HG02571 (cell line): Measurements from ENCODE around the gene HERC2.
"Not testable (repeated sequence)": the region's sequence is repeated elsewhere in the genome, so short reads cannot be mapped to it uniquely, and the experiment has no call there.

ENCODE experiments used
- ATAC-seq: cut with Tn5 transposase; IDR thresholded peaks from one replicate; pipeline ENCODE4 v1.9.1; 2021; ENCODE audit warnings: mild to moderate bottlenecking, moderate library complexity; ENCODE audit not compliant: unreplicated experiment

HERC2 gene

DNA sequence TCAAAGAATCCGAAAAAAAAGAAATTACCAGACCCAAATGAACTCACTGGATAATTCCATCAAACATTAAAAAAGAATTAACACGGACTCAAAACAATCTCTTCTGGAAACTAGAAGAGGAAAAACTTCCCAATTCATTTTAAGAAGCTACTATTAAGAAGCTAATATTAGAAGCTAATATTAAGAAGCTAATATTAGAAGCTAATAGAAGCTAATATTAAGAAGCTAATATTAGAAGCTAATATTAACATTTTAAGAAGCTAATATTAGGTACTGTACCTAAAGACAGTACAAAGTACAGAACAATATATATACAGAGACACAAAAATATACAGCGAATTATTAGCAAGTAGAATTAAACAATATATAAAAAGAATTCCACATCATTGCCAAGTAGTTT lies 35.9 kb downstream of the HERC2 start:
- no peak for ATAC-seq

GRCh38 chr15:28281876-28282275 lies 40.1 kb downstream of the HERC2 start:
- no peak for ATAC-seq

GRCh38 chr15:28274635-28275034 lies 47.3 kb downstream of the HERC2 start:
- ATAC-seq: no peak

GRCh38 chr15:28273873-28274610 lies 47.9 kb downstream of the HERC2 start:
- no peak for ATAC-seq

- no peak for ATAC-seq
Measured at GRCh38 chr15:28273468-28273867, 48.5 kb downstream of the HERC2 start.

- no peak for ATAC-seq
Measured at GRCh38 chr15:28272587-28272986, 49.4 kb downstream of the HERC2 start.

GRCh38 chr15:28271697-28272260 lies 50.2 kb downstream of the HERC2 start:
- no peak for ATAC-seq

GRCh38 chr15:28269097-28269496 lies 52.9 kb downstream of the HERC2 start:
- no peak for ATAC-seq

- no peak for ATAC-seq
Measured at GRCh38 chr15:28267727-28268126, 54.3 kb downstream of the HERC2 start.

DNA sequence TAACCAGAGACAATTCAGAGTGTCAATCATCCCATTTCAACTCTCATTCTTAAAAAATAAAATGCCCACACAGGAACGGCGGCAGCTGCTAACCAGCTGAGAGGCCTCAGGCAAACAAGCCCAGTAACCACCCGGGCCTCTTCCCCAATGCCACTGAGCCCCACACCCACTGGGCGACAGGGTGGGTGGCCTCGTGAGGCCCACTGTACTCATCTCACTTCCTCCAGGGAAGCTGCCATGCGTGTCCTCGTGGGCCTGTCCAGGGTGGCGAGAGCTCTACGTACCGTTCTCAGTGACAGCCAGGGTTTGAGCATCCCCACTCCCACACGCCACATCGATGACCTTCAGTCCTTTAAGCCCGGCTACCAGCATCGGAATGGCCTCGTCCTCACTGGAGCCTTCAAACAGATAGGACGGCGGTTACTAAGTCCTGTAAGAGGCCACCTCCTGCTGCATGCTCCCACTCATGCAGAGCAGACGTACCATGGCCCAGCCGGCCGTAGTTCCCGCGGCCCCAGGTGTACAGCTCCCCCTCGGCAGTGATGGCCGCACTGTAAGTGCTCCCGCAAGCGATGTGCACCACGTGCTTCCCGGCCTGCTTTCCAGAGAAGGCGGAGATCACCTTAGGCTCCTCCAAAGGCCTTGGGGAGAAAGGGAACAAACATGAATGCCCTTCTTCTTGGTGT lies 56.5 kb downstream of the HERC2 start:
- no peak for ATAC-seq

GRCh38 chr15:28264166-28264565 lies 57.8 kb downstream of the HERC2 start:
- no peak for ATAC-seq

- no peak for ATAC-seq
Measured at GRCh38 chr15:28262438-28262837, 59.5 kb downstream of the HERC2 start.

- ATAC-seq: no peak
Measured at GRCh38 chr15:28260722-28261121, 61.3 kb downstream of the HERC2 start.

GRCh38 chr15:28260317-28260716 lies 61.7 kb downstream of the HERC2 start:
- ATAC-seq: no peak

DNA sequence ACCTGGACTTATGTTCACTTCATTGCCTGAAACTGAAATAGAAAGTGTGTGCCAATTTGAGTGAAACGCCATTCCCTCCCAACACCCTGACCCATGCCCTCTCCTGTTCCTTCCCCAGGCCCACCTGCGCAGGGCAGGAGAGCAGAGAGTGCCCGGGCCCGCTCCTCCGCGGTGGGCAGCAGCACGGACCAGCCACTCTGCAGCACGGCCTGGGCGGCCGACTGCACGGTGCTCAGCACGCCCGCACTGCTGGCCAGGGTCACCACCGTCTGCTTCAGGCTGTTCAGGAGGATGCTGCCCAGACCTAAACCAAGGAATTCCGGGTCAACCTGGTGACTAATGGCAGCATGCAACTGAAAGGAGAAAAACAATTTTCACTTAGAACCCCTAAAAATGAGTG lies 66.0 kb downstream of the HERC2 start:
- ATAC-seq: no peak

GRCh38 chr15:28252831-28253230 lies 69.1 kb downstream of the HERC2 start:
- no peak for ATAC-seq

GRCh38 chr15:28246605-28247004 lies 75.4 kb downstream of the HERC2 start:
- no peak for ATAC-seq

DNA sequence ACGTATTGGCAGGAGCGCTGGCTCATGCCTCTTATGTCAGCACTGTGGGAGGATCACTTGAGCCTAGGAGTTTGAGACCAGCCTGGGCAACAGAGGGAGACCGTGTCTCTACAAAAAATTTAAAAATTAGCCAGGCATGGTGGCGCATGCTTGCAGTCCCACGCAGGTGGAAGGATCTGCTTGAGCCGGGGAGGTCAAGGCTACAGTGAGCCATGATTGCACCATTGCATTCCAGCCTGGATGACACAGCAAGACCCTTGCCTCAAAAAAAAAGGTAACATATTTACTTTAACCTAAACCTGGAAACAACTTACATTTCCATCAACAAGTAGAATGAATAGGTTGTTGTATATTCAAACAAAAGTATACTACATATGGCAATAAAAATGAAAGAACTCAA lies 78.1 kb downstream of the HERC2 start:
- ATAC-seq: no peak

GRCh38 chr15:28243399-28243798 lies 78.6 kb downstream of the HERC2 start:
- no peak for ATAC-seq

DNA sequence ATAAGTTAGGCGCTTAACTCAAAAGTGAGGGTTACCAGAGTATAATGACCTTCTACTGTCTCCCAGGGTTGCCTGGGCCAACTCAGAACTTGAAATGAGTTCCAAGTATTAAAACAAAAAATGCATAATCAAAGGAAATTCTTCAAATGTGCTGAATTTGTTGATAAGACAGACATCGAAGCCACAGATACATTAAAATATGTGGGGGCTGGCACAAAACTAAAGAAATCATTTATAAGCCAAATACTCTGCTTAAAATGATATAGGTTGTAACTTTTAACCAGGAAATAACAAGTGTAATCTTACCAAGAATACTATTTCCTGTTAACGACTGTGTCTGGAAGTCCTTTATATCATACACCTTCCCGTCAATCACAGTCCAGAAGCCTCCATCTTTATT lies 83.7 kb downstream of the HERC2 start:
- not testable (repeated sequence) for ATAC-seq

DNA sequence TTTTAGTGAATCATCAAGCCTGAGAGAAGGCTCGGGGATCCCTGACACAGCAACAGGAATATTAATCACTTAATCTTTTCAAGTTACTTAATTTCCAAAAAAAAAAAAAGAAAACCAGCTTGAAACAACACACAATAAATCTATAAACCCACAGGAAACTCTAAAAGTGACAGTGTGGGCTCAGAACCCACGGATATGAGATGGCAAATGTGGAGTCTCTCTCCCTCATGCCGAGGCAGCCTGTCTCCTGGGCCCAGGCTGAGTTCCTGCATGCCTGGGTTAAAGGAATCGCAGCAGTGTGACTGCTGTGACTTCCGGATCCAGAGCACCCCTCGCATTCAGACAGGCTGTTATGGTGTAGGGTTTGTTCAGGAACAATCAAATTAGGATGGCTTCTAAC lies 90.2 kb downstream of the HERC2 start:
- ATAC-seq: not testable (repeated sequence)

DNA sequence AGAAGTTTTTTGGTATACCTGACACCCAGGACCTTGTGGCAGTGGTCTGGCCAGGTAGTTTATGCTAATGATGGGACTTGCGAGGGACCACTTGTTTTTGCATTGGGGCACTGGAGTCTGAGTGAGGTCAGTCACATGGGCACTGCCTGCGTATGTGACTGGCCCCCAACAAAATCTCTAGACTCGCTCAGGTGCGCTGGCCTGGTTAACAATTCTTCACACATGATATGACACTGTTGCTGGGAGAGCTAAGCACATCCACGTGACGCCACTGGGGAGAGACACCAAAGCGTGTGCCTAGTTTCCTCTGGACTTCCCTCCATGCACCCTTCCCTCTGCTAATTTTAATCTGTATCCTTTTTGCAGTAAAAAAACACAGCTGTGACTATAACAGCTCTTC lies 90.6 kb downstream of the HERC2 start:
- ATAC-seq: not testable (repeated sequence)
